ENCODE measurements around the gene INTS11. TPM values are rescaled to one million over a fixed set of nuclear protein-coding genes. Genes with fewer than 3 reads are reported as not detected.

INTS11 gene
- total RNA-seq, 4 donors from 2014 or later: 61.5 to 82.0 (median 63.6) TPM

DNA sequence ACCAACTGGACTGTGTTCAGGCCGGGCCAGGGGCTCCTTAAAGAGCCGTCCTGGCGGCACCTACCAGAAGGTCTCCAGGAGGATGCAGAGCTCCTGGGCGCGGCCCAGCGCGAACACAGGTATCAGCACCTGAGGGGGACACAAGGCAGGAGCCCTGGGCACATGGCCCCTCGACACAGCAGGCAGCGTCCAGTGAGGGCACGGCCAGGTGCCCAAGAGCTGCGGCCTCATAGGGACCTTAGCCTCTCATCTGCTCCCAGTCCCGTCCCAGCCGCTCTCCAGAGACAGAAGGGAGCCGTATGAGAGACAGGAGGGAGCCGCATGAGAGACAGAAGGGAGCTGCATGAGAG is 10.2 kb downstream of the INTS11 start:
- Histone ChIP-seq H3K36me3 (peaks cover 38 to 79% (median 39%) of the 10 kb centered on the region in 3 donors), H3K9me3 (no peaks in the 10 kb centered on the region), H3K4me1 (peaks cover 35 to 64% (median 35%) of the 10 kb centered on the region in 3 donors), H3K27me3 (no peaks in the 10 kb centered on the region), H3K4me3 (no peak overlapping the region), H3K27ac (no peak overlapping the region)
- no CpG with 5 or more reads among the region's 15 CpGs for WGBS, 2 donors
- no peak for DNase-seq
- intact Hi-C loops (cut with DNase I): no loop called here
- TF ChIP-seq POLR2A (IDR thresholded peaks at IDR 0.05): no peak
- TF ChIP-seq, protein P1, sequence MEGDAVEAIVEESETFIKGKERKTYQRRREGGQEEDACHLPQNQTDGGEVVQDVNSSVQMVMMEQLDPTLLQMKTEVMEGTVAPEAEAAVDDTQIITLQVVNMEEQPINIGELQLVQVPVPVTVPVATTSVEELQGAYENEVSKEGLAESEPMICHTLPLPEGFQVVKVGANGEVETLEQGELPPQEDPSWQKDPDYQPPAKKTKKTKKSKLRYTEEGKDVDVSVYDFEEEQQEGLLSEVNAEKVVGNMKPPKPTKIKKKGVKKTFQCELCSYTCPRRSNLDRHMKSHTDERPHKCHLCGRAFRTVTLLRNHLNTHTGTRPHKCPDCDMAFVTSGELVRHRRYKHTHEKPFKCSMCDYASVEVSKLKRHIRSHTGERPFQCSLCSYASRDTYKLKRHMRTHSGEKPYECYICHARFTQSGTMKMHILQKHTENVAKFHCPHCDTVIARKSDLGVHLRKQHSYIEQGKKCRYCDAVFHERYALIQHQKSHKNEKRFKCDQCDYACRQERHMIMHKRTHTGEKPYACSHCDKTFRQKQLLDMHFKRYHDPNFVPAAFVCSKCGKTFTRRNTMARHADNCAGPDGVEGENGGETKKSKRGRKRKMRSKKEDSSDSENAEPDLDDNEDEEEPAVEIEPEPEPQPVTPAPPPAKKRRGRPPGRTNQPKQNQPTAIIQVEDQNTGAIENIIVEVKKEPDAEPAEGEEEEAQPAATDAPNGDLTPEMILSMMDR (IDR thresholded peaks at IDR 0.05): no peak

DNA sequence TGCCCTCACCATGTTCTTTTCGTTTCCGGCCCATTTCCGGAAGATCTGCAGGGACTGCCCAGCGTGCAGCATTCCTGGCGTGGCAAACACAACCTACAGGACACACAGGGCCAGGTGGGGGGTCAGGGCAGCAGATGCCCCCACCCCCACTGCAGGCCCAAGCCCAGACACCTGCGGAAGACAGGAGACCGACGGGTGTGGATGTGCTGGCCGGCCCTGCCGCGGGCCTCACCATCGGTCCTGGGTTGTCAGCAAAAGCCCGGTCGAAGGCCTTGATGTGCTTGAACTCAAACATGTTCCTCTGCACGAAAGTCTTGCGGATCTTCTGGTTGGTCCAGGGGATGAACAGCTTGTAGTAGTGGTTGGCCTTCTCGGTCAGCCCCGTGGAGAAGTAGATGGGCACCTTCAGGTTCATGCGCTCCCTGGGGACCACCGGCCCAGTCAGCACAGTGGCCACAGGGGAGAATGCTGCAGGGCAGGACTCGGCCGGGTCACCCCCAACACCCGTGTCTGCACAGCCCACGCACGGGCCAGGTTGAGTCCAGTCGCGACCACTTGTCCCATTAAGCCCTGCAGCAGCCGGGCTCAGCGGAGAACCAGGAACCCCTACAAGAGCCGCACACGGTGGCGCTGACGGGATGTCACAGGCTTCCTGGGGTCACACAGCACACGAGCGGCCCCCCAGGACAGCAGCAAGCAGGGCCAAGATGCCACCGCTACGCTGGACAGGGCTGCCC is 10.8 kb downstream of the INTS11 start:
- Histone ChIP-seq H3K27ac (no peak overlapping the region), H3K4me3 (no peak overlapping the region), H3K4me1 (peaks cover 31 to 64% (median 33%) of the 10 kb centered on the region in 3 donors), H3K36me3 (peaks cover 34 to 74% (median 34%) of the 10 kb centered on the region in 3 donors), H3K9me3 (no peaks in the 10 kb centered on the region), H3K27me3 (no peaks in the 10 kb centered on the region)
- intact Hi-C loops (cut with DNase I): no loop called here
- DNase-seq: no peak
- 71 to 85% methylated on average over 6 of the region's 37 CpGs for WGBS, 2 donors
- no peak for TF ChIP-seq POLR2A (IDR thresholded peaks at IDR 0.05)
- TF ChIP-seq, protein P1 (IDR thresholded peaks at IDR 0.05): no peak

DNA sequence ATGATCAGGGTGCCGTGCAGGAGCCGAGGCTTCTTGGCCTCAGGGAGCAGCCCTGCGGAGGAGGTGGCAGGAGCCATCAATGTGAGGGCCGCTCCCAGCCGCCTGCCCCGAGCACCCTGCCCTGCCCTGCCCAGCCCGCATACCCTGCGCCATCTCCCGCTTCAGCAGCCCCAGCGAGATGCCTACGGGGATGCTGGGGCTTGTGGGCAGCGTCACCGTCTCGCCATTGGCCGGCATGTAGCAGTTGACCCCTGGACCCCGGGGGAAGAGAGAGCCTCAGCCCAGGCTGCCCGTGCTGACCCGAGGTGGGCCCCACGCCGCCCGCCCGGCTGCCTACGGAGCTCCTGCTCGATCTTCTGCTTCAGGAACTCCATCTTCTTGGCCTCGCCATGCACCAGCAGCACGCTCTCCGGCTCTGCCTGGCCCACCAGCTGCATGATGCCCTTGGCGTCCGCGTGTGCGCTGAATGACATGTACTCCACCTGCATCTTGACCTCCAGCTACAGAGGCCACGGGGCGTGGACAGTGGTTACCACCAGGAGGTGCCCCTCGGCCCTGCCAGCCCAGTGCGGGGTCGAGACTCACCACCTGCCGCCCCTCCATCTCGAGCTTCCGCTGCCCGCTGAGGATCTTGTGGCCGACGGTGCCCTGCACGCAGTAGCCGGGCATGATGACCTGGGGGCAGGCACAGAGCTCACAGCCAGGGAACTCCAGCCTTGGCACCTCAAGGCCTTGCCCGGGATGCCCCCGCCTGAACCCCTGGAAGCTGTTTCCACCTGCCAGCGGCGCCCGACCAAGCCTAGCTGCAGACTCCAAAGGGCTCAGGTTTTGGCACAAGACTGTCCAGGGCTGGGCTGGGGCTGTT is 11.8 kb downstream of the INTS11 start:
- Histone ChIP-seq H3K27ac (no peak overlapping the region), H3K36me3 (peaks cover 34 to 73% (median 34%) of the 10 kb centered on the region in 3 donors), H3K27me3 (no peaks in the 10 kb centered on the region), H3K4me1 (peaks cover 21 to 55% (median 26%) of the 10 kb centered on the region in 3 donors), H3K9me3 (no peaks in the 10 kb centered on the region), H3K4me3 (no peak overlapping the region)
- intact Hi-C loops (cut with DNase I): no loop called here
- no peak for DNase-seq
- TF ChIP-seq, protein P1 (IDR thresholded peaks at IDR 0.05): no peak
- no peak for TF ChIP-seq POLR2A (IDR thresholded peaks at IDR 0.05)
- WGBS, 2 donors: 100% methylated on average over 1 of the region's 49 CpGs; no CpG with 5 or more reads in 1 of the 2 donors

DNA sequence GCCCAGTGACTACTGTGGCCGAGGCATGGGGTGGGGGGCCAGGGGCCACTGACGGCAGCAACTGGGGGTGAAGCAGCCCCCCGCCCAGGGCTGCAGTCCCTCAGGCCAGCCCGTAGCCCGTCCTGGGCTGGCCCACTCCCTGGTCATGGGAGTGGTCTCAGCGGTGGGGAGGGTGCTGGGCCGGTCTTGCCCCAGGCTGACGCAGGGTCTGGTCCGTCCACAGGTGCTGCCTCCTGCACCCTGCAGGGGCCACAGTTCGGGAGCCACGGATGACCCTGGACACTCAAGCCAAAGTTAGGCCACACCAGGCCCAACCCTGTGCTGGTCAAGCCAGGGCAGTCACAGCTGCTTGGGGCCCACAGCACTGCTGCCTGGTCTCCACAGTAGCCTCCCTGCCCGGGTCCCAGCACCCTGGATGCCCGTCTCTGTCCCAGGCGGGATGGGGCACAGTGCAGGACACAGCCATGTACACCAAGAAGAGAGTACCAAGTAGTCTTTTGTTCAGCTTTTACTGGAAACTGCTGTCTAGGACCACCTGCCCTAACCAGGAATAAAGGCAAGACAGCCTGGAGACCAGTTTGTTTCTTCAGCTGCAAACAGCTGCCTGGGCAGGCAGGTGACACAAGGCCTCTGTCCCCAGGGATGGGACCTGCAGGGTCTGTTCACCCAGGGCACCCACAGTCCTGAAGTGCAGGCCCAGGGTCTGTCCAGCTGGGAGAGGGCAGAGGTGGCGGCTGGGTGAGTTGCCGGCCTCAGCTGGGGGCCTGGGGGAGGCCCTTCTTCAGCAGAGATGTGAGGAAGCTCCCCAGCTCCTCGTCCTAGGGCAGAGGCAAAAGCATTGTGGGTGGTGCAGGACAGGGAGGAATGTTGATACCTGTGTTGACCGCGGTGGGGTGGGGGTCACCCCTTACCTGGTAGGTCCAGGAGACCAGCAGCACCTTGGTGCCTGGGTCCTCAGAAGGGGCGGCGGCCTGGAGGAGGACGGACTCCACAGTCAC is 13.1 kb downstream of the INTS11 start:
- Histone ChIP-seq H3K27ac (peak overlapping the region; percentile 28 to 99 (median 96)), H3K36me3 (peaks cover 34 to 62% (median 34%) of the 10 kb centered on the region in 3 donors), H3K27me3 (no peaks in the 10 kb centered on the region), H3K9me3 (no peaks in the 10 kb centered on the region), H3K4me3 (peak overlapping the region in 1 of 4 donors; percentile 76), H3K4me1 (peaks cover 23 to 54% (median 33%) of the 10 kb centered on the region in 3 donors)
- no peak for TF ChIP-seq POLR2A (IDR thresholded peaks at IDR 0.05)
- TF ChIP-seq, protein P1 (IDR thresholded peaks at IDR 0.05): no peak
- intact Hi-C loops (cut with DNase I): no loop called here
- no peak for DNase-seq
- 100% methylated on average over 1 to 2 of the region's 22 CpGs for WGBS, 2 donors
